Measurements from ENCODE around the gene TRAF1. TPM values are rescaled to one million over a fixed set of nuclear protein-coding genes. Genes with fewer than 3 reads are reported as not detected.

Gene TRAF1
- total RNA-seq, 4 donors from 2014 or later = 2.5 to 5.7 (median 2.8) TPM

DNA sequence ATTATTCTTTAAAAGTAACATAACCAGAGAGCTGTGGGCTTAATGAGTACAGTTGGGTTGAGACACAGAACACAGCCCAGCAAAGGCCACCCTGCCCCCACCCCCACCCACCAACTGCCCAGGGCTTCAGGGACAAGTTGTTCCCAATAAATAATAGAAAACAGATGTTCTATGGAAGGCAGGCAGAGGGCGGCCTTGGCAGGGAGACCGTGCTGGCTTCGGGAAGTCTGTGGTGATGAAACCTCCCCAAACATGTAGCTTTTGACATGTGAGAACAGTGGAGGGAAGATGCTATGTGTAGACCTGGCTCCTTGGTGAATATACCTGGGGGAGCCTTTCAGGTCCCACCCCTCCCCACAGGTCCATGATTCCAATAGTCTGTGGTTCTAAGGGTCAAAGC is 10.0 kb downstream of the TRAF1 start:
- Histone ChIP-seq H3K9me3 (no peaks in the 10 kb centered on the region), H3K27ac (peak overlapping the region; percentile 19 to 97 (median 88)), H3K36me3 (peaks cover 0 to 14% (median 0%) of the 10 kb centered on the region in 3 donors), H3K27me3 (no peaks in the 10 kb centered on the region), H3K4me3 (no peak overlapping the region), H3K4me1 (peaks cover 0 to 63% (median 33%) of the 10 kb centered on the region in 3 donors)
- intact Hi-C loops (cut with DNase I) = no loop called here
- 21 to 39% methylated on average over 3 of the region's 3 CpGs for WGBS, 2 donors
- TF ChIP-seq, protein P1, sequence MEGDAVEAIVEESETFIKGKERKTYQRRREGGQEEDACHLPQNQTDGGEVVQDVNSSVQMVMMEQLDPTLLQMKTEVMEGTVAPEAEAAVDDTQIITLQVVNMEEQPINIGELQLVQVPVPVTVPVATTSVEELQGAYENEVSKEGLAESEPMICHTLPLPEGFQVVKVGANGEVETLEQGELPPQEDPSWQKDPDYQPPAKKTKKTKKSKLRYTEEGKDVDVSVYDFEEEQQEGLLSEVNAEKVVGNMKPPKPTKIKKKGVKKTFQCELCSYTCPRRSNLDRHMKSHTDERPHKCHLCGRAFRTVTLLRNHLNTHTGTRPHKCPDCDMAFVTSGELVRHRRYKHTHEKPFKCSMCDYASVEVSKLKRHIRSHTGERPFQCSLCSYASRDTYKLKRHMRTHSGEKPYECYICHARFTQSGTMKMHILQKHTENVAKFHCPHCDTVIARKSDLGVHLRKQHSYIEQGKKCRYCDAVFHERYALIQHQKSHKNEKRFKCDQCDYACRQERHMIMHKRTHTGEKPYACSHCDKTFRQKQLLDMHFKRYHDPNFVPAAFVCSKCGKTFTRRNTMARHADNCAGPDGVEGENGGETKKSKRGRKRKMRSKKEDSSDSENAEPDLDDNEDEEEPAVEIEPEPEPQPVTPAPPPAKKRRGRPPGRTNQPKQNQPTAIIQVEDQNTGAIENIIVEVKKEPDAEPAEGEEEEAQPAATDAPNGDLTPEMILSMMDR (IDR thresholded peaks at IDR 0.05) = peak in 1 of 6 experiments; percentile 24
- no peak for TF ChIP-seq POLR2A (IDR thresholded peaks at IDR 0.05)
- no peak for DNase-seq

DNA sequence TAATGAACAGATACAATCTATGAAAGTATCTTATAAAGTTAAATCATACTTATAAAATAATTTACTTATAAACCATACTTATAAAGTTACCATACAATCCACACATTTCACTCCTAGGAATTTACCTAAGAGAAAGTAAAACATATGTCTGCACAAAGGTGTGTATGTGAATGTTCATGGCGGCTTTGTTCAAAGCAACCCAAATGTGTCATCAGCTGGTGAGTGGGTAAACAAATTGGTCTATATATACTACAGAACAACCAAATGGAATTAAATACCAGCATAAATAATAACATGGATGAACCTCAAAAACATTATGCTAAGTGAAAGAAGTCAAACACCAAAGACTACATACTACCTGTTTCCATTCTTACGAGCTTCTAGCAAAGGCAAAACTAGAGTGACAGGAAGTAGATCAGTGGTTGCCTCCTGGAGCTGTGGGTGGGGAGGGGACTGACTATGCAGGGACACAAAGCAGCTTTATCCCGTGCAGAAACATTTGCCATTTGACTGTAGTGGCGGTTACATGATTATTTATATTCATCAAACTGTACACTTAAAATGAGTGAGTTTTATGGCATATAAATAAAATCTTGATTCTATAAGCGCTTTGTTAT is 10.6 kb downstream of the TRAF1 start:
- Histone ChIP-seq H3K4me3 (no peak overlapping the region), H3K27me3 (no peaks in the 10 kb centered on the region), H3K36me3 (peaks cover 0 to 21% (median 0%) of the 10 kb centered on the region in 3 donors), H3K4me1 (peaks cover 0 to 57% (median 33%) of the 10 kb centered on the region in 3 donors), H3K27ac (peak overlapping the region; percentile 19 to 97 (median 66)), H3K9me3 (no peaks in the 10 kb centered on the region)
- 58 to 72% methylated on average over 5 of the region's 5 CpGs for WGBS, 2 donors
- intact Hi-C loops (cut with DNase I) = no loop called here
- no peak for TF ChIP-seq POLR2A (IDR thresholded peaks at IDR 0.05)
- TF ChIP-seq, protein P1 (IDR thresholded peaks at IDR 0.05) = no peak
- DNase-seq = no peak

DNA sequence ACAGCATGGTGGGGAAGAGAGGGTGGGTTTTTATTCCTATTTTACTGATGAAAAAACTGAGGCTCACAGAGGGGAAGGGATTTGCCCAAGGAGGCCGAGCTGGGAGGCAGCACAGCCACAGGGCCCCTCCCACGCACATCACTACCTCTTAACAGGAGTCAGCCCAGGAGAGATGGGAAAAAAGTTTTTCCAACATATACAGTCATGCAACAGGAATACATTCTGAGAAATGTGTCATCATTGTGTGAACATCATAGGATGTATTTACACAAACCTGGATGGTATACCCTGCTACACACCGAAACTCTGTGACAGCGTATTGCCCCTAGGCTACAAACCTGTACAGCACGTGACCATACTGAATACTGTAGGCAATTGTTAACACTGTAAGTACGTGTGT is 11.6 kb downstream of the TRAF1 start:
- no peaks in the 10 kb centered on the region for H3K27me3 ChIP-seq
- H3K4me3 ChIP-seq = no peak overlapping the region
- TF ChIP-seq, protein P1 (IDR thresholded peaks at IDR 0.05) = no peak
- TF ChIP-seq POLR2A (IDR thresholded peaks at IDR 0.05) = no peak
- no peak for DNase-seq
- peaks cover 0 to 25% (median 0%) of the 10 kb centered on the region in 3 donors for H3K36me3 ChIP-seq
- 67 to 88% methylated on average over 6 of the region's 6 CpGs for WGBS, 2 donors
- H3K27ac ChIP-seq = peak overlapping the region in 3 of 4 donors; percentile 10 to 15 (median 12)
- no peaks in the 10 kb centered on the region for H3K9me3 ChIP-seq
- H3K4me1 ChIP-seq = peaks cover 0 to 54% (median 31%) of the 10 kb centered on the region in 3 donors
- intact Hi-C loops (cut with DNase I) = no loop called here

DNA sequence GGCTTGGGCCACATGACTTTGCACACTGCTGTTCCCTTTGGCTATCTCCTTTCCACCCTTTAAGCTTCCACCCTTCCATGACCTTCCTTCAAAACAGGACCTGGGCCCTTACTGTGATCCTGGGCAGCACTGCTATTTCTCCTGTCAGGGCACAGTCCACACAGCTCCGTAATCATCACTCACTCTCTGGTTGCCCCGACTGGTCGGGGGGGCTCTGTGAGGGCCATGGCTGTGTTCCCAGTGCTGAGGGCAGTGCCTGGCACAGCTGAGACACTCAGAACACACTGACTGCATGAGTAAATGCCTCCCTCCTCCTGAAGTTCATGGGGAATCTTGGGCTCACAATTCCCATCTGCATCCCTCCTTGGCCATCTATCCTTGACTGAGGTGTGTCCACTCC is 12.2 kb downstream of the TRAF1 start:
- Histone ChIP-seq H3K4me3 (no peak overlapping the region), H3K36me3 (peaks cover 0 to 25% (median 0%) of the 10 kb centered on the region in 3 donors), H3K27ac (peak overlapping the region in 3 of 4 donors; percentile 12 to 17 (median 15)), H3K4me1 (peaks cover 0 to 54% (median 30%) of the 10 kb centered on the region in 3 donors), H3K27me3 (no peaks in the 10 kb centered on the region), H3K9me3 (no peaks in the 10 kb centered on the region)
- WGBS, 2 donors = 60 to 90% methylated on average over 1 to 3 of the region's 3 CpGs
- no peak for TF ChIP-seq POLR2A (IDR thresholded peaks at IDR 0.05)
- intact Hi-C loops (cut with DNase I) = no loop called here
- DNase-seq = no peak

DNA sequence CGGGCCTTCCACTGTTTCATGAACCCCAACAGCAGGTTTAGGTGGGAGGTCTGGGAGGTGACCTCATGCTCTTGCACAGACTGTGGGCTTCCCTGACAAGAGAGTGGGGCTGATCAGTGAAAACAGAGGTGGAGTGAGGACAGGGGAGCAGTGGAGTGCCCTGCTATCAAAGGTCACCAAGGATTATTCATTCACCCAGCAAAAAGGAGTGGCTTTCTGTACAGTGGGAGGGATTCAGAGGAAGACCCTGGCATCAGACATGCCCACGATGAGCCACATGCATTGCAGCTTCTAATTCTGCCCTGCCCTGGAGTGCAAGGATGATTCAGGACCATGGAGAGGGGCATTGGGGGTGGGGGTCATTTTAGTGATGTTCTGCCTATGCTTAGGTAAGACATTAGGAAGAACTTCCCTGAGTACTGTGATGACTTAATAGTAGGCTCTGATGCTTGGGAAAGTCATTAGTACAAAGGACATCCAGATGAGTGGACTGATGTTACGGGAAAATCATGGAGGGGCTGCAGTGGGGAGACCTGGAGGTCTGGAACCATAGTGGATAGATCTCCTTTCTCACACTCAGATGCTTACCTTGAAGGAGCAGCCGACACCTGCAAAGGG is 12.8 kb downstream of the TRAF1 start:
- Histone ChIP-seq H3K9me3 (no peaks in the 10 kb centered on the region), H3K27me3 (no peaks in the 10 kb centered on the region), H3K4me3 (no peak overlapping the region), H3K4me1 (peaks cover 0 to 48% (median 24%) of the 10 kb centered on the region in 3 donors), H3K36me3 (peaks cover 0 to 30% (median 0%) of the 10 kb centered on the region in 3 donors), H3K27ac (no peak overlapping the region)
- intact Hi-C loops (cut with DNase I) = no loop called here
- TF ChIP-seq, protein P1 (IDR thresholded peaks at IDR 0.05) = no peak
- TF ChIP-seq POLR2A (IDR thresholded peaks at IDR 0.05) = no peak
- 81 to 89% methylated on average over 3 of the region's 4 CpGs for WGBS, 2 donors
- DNase-seq = no peak

Measured in esophagus squamous epithelium (tissue), 5 donors.